ENCODE measurements around the gene DAPK3. TPM values are rescaled to one million over a fixed set of nuclear protein-coding genes. Genes with fewer than 3 reads are reported as not detected.

The DAPK3 gene
- total and polyA plus RNA-seq, 2 experiments from 2014 or later: 47.6 to 167 TPM

DNA sequence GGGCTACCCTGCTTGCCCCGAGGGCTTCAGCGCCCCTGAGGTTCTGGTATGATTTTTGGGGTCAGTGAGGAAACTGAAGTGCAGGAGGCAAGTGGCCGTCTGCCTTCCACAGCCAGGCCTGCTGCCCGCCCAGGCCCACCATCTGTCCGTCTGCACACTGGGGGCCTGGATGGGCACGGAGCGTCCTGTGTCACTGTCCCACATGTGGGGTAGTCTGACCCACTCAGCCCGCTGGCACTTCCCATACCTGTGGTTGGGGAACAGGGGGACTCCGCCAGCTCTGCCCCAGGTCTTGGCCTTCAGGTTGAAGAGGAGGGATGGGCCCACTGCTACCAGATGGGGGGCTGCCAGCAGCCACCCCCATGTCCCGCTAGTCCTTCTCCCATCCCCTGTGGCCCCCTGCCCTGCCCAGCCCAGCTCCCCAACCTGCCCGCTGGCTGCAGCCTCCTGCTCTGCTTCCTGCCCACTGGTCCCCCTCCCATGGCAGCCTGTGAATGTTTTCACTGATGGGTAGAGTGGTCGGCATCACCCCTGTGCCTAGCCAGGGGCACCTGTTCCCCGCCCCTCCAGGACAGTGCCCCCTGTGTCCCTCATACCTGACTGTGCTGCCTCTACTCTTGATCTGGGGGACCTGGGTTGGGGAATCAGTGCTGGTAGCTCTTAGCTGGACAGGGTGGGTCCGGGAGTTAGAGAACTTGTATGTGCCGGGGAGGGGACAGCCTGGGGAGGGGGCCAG, 46.2 kb upstream of the DAPK3 start:
- 95 to 96% methylated on average over 12 to 15 of the region's 15 CpGs for WGBS, 2 experiments (ENCODE audit: low coverage in 1 of 2, low lambda C conversion rate in 2 of 2, missing lambda C conversion rate in 2 of 2)
- no peak for DNase-seq
- Histone ChIP-seq H3K27me3 (replicated peaks; ENCODE audit: insufficient read depth) (no peaks in the 10 kb centered on the region), H3K9me3 (ENCODE audit: low read depth) (no peaks in the 10 kb centered on the region), H3K4me2 (ENCODE audit: unreplicated experiment) (no peak overlapping the region), H2AFZ (no peak overlapping the region), H3K27ac (no peak overlapping the region), H3F3A (ENCODE audit: insufficient read depth) (no peaks in the 10 kb centered on the region), H3K9ac (no peak overlapping the region), H3K9me2 (ENCODE audit: insufficient read depth) (no peaks in the 10 kb centered on the region), H3K4me1 (ENCODE audit: insufficient read depth) (no peaks in the 10 kb centered on the region), H4K20me1 (ENCODE audit: insufficient read depth) (no peaks in the 10 kb centered on the region), H3K36me3 (ENCODE audit: low read depth) (no peaks in the 10 kb centered on the region; the same call in 1 of the 2 replicates), H3K4me3 (no peak overlapping the region), H3K79me2 (ENCODE audit: insufficient read depth) (peaks cover 68% of the 10 kb centered on the region)
- TF ChIP-seq EZH2phosphoT487 (IDR thresholded peaks at IDR 0.05; ENCODE audit: insufficient read depth, low read depth): no peak
- no peak for TF ChIP-seq EZH2 (IDR thresholded peaks at IDR 0.05; ENCODE audit: insufficient read depth, poor library complexity, severe bottlenecking)
- in situ Hi-C loops (cut with MboI): no loop called here

GRCh38 chr19:4016486-4016885, 45.6 kb upstream of the DAPK3 start:
- no peak for DNase-seq
- H3K9me2 ChIP-seq (ENCODE audit: insufficient read depth): no peaks in the 10 kb centered on the region
- in situ Hi-C loops (cut with MboI): no loop called here
- H3K9ac ChIP-seq: no peak overlapping the region
- no peak overlapping the region for H2AFZ ChIP-seq
- no peaks in the 10 kb centered on the region for H3F3A ChIP-seq (ENCODE audit: insufficient read depth)
- peaks cover 65% of the 10 kb centered on the region for H3K79me2 ChIP-seq (ENCODE audit: insufficient read depth)
- no peaks in the 10 kb centered on the region for H4K20me1 ChIP-seq (ENCODE audit: insufficient read depth)
- no peaks in the 10 kb centered on the region for H3K4me1 ChIP-seq (ENCODE audit: insufficient read depth)
- H3K4me3 ChIP-seq: no peak overlapping the region
- H3K36me3 ChIP-seq (ENCODE audit: low read depth): no peaks in the 10 kb centered on the region; the same call in 1 of the 2 replicates
- TF ChIP-seq EZH2phosphoT487 (IDR thresholded peaks at IDR 0.05; ENCODE audit: insufficient read depth, low read depth) (no peak), EZH2 (IDR thresholded peaks at IDR 0.05; ENCODE audit: insufficient read depth, poor library complexity, severe bottlenecking) (no peak)
- H3K9me3 ChIP-seq (ENCODE audit: low read depth): no peaks in the 10 kb centered on the region
- 85 to 88% methylated on average over 12 of the region's 12 CpGs for WGBS, 2 experiments (ENCODE audit: low coverage in 1 of 2, low lambda C conversion rate in 2 of 2, missing lambda C conversion rate in 2 of 2)
- no peaks in the 10 kb centered on the region for H3K27me3 ChIP-seq (replicated peaks; ENCODE audit: insufficient read depth)
- no peak overlapping the region for H3K4me2 ChIP-seq (ENCODE audit: unreplicated experiment)
- no peak overlapping the region for H3K27ac ChIP-seq

GRCh38 chr19:4015705-4016402, 45.0 kb upstream of the DAPK3 start:
- DNase-seq: no peak
- no peak overlapping the region for H3K27ac ChIP-seq
- H3F3A ChIP-seq (ENCODE audit: insufficient read depth): no peaks in the 10 kb centered on the region
- no peaks in the 10 kb centered on the region for H3K27me3 ChIP-seq (replicated peaks; ENCODE audit: insufficient read depth)
- H3K9ac ChIP-seq: no peak overlapping the region
- no peaks in the 10 kb centered on the region; the same call in 1 of the 2 replicates for H3K36me3 ChIP-seq (ENCODE audit: low read depth)
- no peaks in the 10 kb centered on the region for H3K9me3 ChIP-seq (ENCODE audit: low read depth)
- no peak overlapping the region for H3K4me3 ChIP-seq
- H3K4me2 ChIP-seq (ENCODE audit: unreplicated experiment): no peak overlapping the region
- 82 to 86% methylated on average over 33 to 37 of the region's 37 CpGs for WGBS, 2 experiments (ENCODE audit: low coverage in 1 of 2, low lambda C conversion rate in 2 of 2, missing lambda C conversion rate in 2 of 2)
- peaks cover 65% of the 10 kb centered on the region for H3K79me2 ChIP-seq (ENCODE audit: insufficient read depth)
- TF ChIP-seq EZH2 (IDR thresholded peaks at IDR 0.05; ENCODE audit: insufficient read depth, poor library complexity, severe bottlenecking) (no peak), EZH2phosphoT487 (IDR thresholded peaks at IDR 0.05; ENCODE audit: insufficient read depth, low read depth) (no peak)
- in situ Hi-C loops (cut with MboI): no loop called here
- no peaks in the 10 kb centered on the region for H3K4me1 ChIP-seq (ENCODE audit: insufficient read depth)
- no peaks in the 10 kb centered on the region for H3K9me2 ChIP-seq (ENCODE audit: insufficient read depth)
- no peak overlapping the region for H2AFZ ChIP-seq
- no peaks in the 10 kb centered on the region for H4K20me1 ChIP-seq (ENCODE audit: insufficient read depth)

DNA sequence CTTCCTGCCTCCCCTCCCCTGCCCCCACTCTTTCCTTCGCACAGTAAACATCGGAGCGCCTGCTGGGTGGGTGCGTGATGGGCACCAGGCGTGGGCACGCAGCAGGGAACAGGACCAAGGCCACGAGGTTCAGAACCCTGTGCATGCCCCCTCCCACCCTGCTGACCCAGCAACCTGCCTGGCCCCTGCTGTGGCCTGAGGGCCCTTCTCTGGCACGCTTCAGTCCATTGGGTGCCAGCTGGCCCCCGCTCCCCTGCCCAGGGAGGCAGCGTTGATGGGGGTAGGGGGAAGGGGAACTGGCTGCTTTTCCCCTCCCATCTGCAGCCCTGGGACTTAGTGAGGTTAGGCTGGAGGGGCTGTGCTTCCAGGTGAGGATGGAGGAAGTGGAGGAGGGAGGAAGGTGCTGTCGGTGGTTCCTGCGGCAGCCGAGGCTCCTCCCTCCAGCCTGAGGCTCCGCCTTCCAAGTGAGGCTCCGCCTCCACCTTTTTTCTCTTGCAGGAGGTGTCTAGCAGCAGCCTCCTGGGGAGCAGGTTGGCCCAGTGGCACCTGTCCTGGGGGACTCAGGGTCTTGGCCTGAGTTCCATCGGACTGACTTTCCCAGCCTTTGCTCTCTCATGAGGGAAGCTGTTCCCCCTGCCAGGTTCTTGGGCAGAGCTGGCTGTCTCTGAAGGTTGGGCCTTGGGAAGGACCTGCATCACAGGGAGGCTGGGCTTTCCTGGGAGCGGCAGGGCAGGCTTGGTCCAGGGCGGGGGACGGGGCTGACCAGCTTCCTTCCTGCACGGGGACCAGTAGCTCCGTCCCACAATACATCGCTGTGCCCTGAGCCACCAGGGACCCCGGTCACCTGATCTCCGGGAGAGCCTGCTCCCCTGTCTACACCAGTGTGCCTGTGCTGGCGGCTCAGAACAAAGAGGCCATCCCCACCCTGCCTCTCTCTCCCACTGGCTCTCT, 43.9 kb upstream of the DAPK3 start:
- H3F3A ChIP-seq (ENCODE audit: insufficient read depth): no peaks in the 10 kb centered on the region
- no peak overlapping the region for H2AFZ ChIP-seq
- H3K4me2 ChIP-seq (ENCODE audit: unreplicated experiment): no peak overlapping the region
- DNase-seq: no peak
- TF ChIP-seq EZH2 (IDR thresholded peaks at IDR 0.05; ENCODE audit: insufficient read depth, poor library complexity, severe bottlenecking) (no peak), EZH2phosphoT487 (IDR thresholded peaks at IDR 0.05; ENCODE audit: insufficient read depth, low read depth) (no peak)
- H3K9me2 ChIP-seq (ENCODE audit: insufficient read depth): no peaks in the 10 kb centered on the region
- in situ Hi-C loops (cut with MboI): no loop called here
- 83 to 85% methylated on average over 20 to 25 of the region's 25 CpGs for WGBS, 2 experiments (ENCODE audit: low coverage in 1 of 2, low lambda C conversion rate in 2 of 2, missing lambda C conversion rate in 2 of 2)
- H3K9ac ChIP-seq: no peak overlapping the region
- H3K27me3 ChIP-seq (replicated peaks; ENCODE audit: insufficient read depth): no peaks in the 10 kb centered on the region
- peaks cover 4% of the 10 kb centered on the region; the same call in 1 of the 2 replicates for H3K4me1 ChIP-seq (ENCODE audit: insufficient read depth)
- no peaks in the 10 kb centered on the region for H4K20me1 ChIP-seq (ENCODE audit: insufficient read depth)
- H3K9me3 ChIP-seq (ENCODE audit: low read depth): no peaks in the 10 kb centered on the region
- no peak overlapping the region for H3K4me3 ChIP-seq
- H3K27ac ChIP-seq: no peak overlapping the region
- H3K36me3 ChIP-seq (ENCODE audit: low read depth): no peaks in the 10 kb centered on the region; the same call in 1 of the 2 replicates
- H3K79me2 ChIP-seq (ENCODE audit: insufficient read depth): peaks cover 66% of the 10 kb centered on the region
